Coronary artery (tissue), 2 donors: ENCODE measurements around the gene NTMT1.

Experiments
- DNase-seq: peaks from one replicate; pipeline ENCODE4 v3.0.0-alpha.2; 2017; ENCODE audit warnings: low spot score
- H3K27ac ChIP-seq, 2 donors: fragments of 200-600 bp; sonication (generic); one replicate each; pipeline ENCODE4 v1.5.1; 2016 to 2019
- H3K4me3 ChIP-seq: fragments of 200-600 bp; sonication (generic); 2 replicates; pipeline ENCODE4 v1.5.1; 2016; ENCODE audit warnings: mild to moderate bottlenecking, moderate library complexity
- CTCF ChIP-seq: fragments of 200-600 bp; sonication (generic); IDR thresholded peaks from one replicate; pipeline ENCODE4 v1.5.1; 2019; ENCODE audit warnings: antibody characterized with exemption

Gene NTMT1

DNA sequence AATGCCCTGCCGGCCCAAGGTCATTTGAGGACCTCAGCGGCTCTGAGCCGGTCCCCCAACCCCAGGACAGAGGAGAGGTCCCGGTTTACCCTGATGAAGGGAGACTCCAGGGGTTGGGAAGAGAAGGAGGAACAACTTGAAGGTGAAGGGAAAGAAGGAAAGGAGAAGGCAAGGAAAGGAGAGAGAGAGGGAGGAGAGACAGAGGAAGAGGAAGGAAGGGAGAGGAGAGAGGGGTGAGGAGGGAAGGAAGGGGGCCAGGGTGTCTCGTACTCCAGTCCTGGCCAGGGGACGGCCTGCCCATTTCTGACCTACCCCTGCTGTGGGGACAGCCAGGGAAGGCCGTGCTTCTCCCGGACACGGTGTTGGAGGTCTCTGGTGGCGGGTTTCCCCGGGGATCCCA is 41.4 kb downstream of the NTMT1 start:
- no peak for DNase-seq
- peak overlapping the region; percentile 35 to 78 for H3K27ac ChIP-seq
- peak overlapping the region; percentile 81 for H3K4me3 ChIP-seq
- no peak for TF ChIP-seq CTCF

DNA sequence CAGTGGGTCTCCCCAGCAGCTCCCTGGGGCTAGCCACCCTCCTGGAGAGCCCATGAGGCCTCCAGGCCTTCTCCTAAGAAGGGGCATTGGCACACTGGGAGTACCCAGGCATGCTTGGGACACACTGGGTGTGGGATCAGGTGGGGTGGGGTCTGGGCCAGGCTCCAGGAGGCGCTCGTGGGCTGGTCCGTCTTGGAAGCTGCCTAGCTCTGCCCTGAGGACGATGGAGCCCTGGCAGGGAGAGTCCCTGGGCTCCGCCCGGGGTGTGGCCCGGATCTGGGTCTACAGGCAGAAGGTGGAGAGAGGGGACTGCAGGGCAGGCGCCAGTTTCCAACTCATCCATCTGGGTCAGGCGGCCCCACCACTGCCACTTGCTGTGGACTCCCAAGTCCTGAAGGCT is 41.9 kb downstream of the NTMT1 start:
- Histone ChIP-seq H3K4me3 (peak overlapping the region; percentile 81), H3K27ac (peak overlapping the region; percentile 35 to 78)
- no peak for TF ChIP-seq CTCF

GRCh38 chr9:129669141-129669718 is 43.3 kb downstream of the NTMT1 start:
- H3K27ac ChIP-seq, result no peak overlapping the region
- no peak for DNase-seq
- no peak for TF ChIP-seq CTCF
- H3K4me3 ChIP-seq, result no peak overlapping the region

More for the DNA sequence above, 41.9 kb downstream of the NTMT1 start:
- DNase-seq, result no peak

DNA sequence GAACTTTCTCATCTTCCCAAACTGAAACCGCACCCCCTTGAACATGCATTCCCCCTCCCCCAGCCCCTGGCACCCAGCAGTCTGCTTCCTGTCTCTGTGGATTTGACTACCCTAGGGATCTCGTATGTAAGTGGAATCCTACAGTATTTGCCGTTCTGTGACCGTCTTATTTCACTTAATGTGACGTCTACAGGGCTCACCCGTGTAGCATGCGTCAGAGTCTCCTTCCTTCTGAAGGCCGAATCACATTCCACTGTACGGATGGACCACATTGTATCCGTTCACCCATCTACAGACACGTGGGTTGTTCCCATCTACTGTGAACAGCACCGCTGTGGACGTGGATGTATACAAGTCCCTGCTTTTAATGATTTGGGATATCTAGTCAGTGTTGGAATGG is 44.0 kb downstream of the NTMT1 start:
- H3K27ac ChIP-seq, result no peak overlapping the region
- H3K4me3 ChIP-seq, result no peak overlapping the region
- DNase-seq, result no peak
- no peak for TF ChIP-seq CTCF

DNA sequence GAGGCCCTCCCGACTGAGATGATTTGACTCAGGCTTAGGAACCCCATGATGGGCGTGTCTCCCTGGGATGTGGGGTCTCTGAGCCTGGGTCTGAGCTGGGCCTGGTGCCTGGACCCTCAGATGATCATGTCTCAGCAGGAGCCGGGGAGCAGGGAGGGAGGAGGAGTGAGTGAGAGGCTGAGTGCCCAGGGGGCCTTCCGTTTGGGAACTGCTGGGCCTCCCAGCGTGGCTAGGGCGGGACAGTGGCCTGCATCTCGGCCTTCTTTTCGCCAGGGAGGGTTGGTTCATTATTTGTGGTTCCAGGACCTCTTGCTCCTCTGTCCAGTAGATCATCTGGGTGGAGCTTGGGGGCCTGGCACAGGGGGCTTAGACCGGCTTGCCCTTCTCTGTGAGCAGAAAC is 45.1 kb downstream of the NTMT1 start:
- H3K27ac ChIP-seq, result peak overlapping the region in 1 of 2 donors; percentile 10
- DNase-seq, result no peak
- no peak for TF ChIP-seq CTCF
- H3K4me3 ChIP-seq, result no peak overlapping the region

DNA sequence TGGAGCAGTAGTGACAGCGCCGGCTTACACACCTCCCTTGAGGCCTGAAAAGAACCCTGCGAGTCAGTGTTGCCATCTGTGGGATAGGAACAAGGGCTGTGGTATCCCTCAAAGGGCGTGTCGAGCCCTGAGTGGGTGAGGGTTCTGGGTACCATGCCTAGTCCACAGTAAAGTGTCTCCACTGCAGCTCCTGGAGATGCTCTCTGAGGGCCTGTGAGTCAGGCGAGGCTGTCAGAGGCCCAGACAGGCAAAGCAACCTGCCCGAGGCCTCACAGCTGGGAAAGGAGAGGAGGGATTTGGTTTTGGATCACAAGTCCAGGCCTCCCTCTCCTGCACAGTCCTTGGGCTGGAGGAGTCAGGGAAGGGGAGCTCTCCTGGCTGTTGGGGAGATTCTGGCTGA is 45.6 kb downstream of the NTMT1 start:
- H3K27ac ChIP-seq, result peak overlapping the region in 1 of 2 donors; percentile 10
- TF ChIP-seq CTCF, result no peak
- no peak for DNase-seq
- no peak overlapping the region for H3K4me3 ChIP-seq

DNA sequence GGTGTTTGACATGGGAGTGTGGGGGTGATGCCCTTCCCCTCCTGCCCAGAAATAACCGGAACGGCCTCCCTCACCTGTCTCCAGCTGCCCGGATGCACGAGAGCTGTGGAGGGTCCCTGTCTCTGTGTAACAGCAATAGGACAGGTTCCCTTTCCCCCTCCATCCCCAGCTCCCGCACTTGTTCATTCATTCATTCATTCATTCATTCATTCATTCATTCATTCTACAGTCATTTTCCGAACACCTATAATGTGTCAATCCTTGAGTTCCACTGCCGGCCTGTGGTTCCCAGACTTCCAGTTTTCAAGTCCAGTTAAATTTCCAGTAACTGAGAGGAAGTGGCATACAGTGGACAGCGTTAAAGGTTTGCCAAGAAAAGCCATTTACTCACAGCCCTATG is 46.7 kb downstream of the NTMT1 start:
- Histone ChIP-seq H3K4me3 (no peak overlapping the region), H3K27ac (no peak overlapping the region)
- no peak for DNase-seq
- no peak for TF ChIP-seq CTCF
